Kidney epithelial cell (primary cell): Measurements from ENCODE around the gene TRPV5. TPM values are rescaled to one million over a fixed set of nuclear protein-coding genes. Genes with fewer than 3 reads are reported as not detected.

Experiments
- DNase-seq: peaks from one replicate; pipeline ENCODE4 v3.0.0-alpha.2; 2010; ENCODE audit warnings: low read depth
- H3K27me3 ChIP-seq: 2 replicates; pipeline ENCODE4 v1.6.0; 2011; ENCODE audit warnings: low read length; ENCODE audit not compliant: control insufficient read depth, insufficient read depth
- H3K36me3 ChIP-seq: 2 replicates; pipeline ENCODE4 v1.5.1; 2011; ENCODE audit warnings: low read length; ENCODE audit not compliant: control insufficient read depth, insufficient read depth
- H3K4me3 ChIP-seq: 2 replicates; pipeline ENCODE4 v1.5.1; 2011; ENCODE audit warnings: low read depth, mild to moderate bottlenecking, control low read depth, low read length
- CTCF ChIP-seq: IDR thresholded peaks from 2 replicates; pipeline ENCODE4 v1.5.1; 2011; ENCODE audit warnings: mild to moderate bottlenecking, moderate library complexity, low read length, control low read depth, inconsistent platforms; ENCODE audit not compliant: insufficient read depth, poor library complexity, severe bottlenecking
- total RNA-seq: library from RNA; depleted of rRNA; stranded (reverse); fragments of >200 nt; gene quantifications from 2 replicates; pipeline ENCODE4 v1.2.3, GENCODE V29; 2015

TRPV5 gene
- total RNA-seq, 1 donor from 2014 or later = not detected

DNA sequence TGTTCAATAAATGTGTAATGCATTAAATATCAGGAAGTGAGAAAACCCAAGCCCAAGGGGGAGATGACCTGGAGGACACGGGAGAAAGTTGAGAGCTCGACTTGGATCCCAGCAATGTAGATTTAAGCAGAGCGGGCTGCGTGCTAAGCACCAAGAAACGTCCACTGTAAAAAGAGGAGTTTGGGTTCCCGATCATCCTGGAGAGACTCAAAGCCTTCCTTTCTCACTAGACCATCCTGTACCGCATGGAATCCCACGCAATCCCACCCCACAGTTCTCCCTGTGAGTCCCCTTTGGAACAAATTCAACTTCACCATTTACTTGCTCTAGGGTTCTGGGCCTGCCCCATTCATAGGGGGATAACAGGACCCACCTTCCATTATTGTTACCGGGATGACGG, 50.4 kb downstream of the TRPV5 start:
- no peaks in the 10 kb centered on the region for H3K36me3 ChIP-seq
- H3K4me3 ChIP-seq = no peak overlapping the region
- no peak for TF ChIP-seq CTCF
- no peaks in the 10 kb centered on the region for H3K27me3 ChIP-seq
- DNase-seq = no peak

DNA sequence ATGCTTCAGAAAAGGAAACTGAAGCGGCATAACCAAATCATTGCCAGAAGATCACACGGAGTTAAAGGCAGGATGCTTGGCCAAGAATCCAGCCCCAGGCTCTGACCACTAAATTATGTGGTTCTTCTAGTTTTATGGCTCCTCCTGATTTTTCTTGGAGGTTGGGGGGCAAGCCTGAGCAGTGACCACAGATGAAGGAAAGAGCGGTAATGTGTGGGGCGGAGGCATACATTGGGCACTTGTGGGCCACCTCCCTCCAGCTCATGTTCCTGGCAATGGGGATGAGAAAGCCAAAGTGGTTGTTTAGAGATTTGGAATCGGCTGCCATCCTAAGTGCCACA, 51.2 kb downstream of the TRPV5 start:
- DNase-seq = no peak
- Histone ChIP-seq H3K36me3 (no peaks in the 10 kb centered on the region), H3K27me3 (no peaks in the 10 kb centered on the region), H3K4me3 (no peak overlapping the region)
- TF ChIP-seq CTCF = no peak

- no peak for TF ChIP-seq CTCF
- DNase-seq = no peak
- Histone ChIP-seq H3K4me3 (no peak overlapping the region), H3K27me3 (no peaks in the 10 kb centered on the region), H3K36me3 (no peaks in the 10 kb centered on the region)
Measured at GRCh38 chr7:142881586-142882337, 51.8 kb downstream of the TRPV5 start.

GRCh38 chr7:142880876-142881505, 52.6 kb downstream of the TRPV5 start:
- no peaks in the 10 kb centered on the region for H3K36me3 ChIP-seq
- no peak overlapping the region for H3K4me3 ChIP-seq
- TF ChIP-seq CTCF = peak; percentile 80
- no peak for DNase-seq
- no peaks in the 10 kb centered on the region for H3K27me3 ChIP-seq

DNA sequence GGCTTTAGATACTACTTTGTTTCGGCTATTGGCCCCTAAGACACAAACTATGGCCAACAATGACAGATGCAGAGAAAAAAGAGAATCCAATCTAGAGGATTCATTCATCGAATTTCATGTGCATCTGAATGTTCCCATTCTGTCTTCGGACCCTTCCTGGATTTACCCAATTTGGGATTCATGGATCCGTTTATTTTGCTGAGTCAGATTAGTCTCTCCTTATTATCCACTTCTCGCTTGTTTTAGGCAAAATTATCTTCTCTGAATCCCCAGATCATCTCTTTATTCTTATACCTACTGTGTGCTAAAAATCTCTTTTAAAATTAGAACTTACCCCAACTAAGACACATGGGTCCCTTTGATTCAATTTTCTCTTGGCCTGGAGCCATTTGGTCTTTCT, 54.5 kb downstream of the TRPV5 start:
- Histone ChIP-seq H3K36me3 (no peaks in the 10 kb centered on the region), H3K27me3 (no peaks in the 10 kb centered on the region), H3K4me3 (no peak overlapping the region)
- TF ChIP-seq CTCF = no peak
- no peak for DNase-seq

DNA sequence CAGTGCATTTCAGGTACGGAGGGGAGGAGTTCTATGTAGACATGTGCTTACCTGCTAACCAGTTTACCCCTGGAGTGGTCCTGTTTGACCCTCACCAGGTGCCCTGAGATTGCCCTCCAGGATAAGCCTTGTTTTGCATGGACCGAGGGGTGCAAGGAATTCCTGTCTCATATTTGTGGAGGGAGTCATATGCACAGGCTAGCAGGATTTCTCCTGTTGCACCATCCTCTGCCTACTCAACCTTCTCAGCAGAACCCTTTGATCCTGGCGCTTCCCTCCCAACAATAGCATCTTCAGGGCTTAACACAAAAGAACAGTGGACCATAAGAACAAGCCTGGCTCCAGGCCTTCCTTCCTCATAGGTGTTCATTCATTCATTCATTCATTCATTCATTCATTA, 55.2 kb downstream of the TRPV5 start:
- DNase-seq = no peak

More for the DNA sequence above, 55.2 kb downstream of the TRPV5 start:
- no peak overlapping the region for H3K4me3 ChIP-seq
- H3K27me3 ChIP-seq = no peaks in the 10 kb centered on the region
- no peaks in the 10 kb centered on the region for H3K36me3 ChIP-seq
- TF ChIP-seq CTCF = no peak
